ENCODE measurements around the gene NQO2.

Gene NQO2

DNA sequence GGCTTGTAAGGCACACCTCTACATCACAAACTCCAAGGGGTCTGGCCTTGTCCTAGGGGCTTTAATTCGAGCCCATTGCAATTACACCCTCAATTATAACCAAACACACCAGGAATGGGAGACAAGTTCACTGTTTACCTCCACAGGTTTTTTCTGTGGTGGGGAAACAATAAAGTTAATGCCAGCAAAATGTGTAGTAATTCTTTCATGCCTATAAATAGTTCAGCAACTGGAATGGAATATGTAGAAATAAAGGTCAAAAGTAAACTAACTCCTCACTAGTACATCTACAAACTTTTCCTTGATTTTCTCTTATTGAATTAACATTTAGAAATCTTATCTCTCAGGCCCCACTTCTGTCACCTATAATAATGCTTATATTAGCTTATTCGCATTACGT is 41.5 kb downstream of the NQO2 start:
- Histone ChIP-seq H3K4me1 (ENCODE audit: control insufficient read depth, insufficient read depth, low read length) (peaks cover 11% of the 10 kb centered on the region), H3K36me3 (ENCODE audit: control insufficient read depth in 2 of 2, insufficient read depth in 1 of 2, low read length in 2 of 2) (no peaks in the 10 kb centered on the region), H3K27ac (ENCODE audit: extremely low read depth, low read depth, low read length) (no peak overlapping the region), H3K4me3 (ENCODE audit: low read depth, low read length) (no peak overlapping the region), H3K9me3 (ENCODE audit: control insufficient read depth, insufficient read depth, low read depth, low read length) (no peaks in the 10 kb centered on the region)
- TF ChIP-seq ZNF600 (tag by site-specific recombination; IDR thresholded peaks at IDR 0.05) (no peak), ZNF19 (tag by site-specific recombination; IDR thresholded peaks at IDR 0.05; ENCODE audit: low read depth) (no peak), ZNF140 (tag by site-specific recombination; IDR thresholded peaks at IDR 0.05) (no peak), PRDM1 (tag by site-specific recombination; IDR thresholded peaks at IDR 0.05) (no peak), ZNF112 (tag by site-specific recombination; IDR thresholded peaks at IDR 0.05) (no peak), SALL2 (tag by site-specific recombination; IDR thresholded peaks at IDR 0.05; ENCODE audit: borderline replicate concordance) (no peak), KLF9 (tag by site-specific recombination; IDR thresholded peaks at IDR 0.05; ENCODE audit: low read depth) (no peak)
- TF ChIP-seq, protein P1, sequence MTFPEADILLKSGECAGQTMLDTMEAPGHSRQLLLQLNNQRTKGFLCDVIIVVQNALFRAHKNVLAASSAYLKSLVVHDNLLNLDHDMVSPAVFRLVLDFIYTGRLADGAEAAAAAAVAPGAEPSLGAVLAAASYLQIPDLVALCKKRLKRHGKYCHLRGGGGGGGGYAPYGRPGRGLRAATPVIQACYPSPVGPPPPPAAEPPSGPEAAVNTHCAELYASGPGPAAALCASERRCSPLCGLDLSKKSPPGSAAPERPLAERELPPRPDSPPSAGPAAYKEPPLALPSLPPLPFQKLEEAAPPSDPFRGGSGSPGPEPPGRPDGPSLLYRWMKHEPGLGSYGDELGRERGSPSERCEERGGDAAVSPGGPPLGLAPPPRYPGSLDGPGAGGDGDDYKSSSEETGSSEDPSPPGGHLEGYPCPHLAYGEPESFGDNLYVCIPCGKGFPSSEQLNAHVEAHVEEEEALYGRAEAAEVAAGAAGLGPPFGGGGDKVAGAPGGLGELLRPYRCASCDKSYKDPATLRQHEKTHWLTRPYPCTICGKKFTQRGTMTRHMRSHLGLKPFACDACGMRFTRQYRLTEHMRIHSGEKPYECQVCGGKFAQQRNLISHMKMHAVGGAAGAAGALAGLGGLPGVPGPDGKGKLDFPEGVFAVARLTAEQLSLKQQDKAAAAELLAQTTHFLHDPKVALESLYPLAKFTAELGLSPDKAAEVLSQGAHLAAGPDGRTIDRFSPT (tag by site-specific recombination; IDR thresholded peaks at IDR 0.05): no peak
- ChIA-PET CTCF (interaction anchor here (0.6 to 1.6 kb wide), 5 partner anchors 11 to 195 kb away, joined by 3 to 5 read pairs (median 3); no protein-coding TSS in a partner anchor), POLR2A (interaction anchor here (1.4 kb wide), 1 partner anchor 18 kb away, joined by 3 read pairs; no protein-coding TSS in a partner anchor)

DNA sequence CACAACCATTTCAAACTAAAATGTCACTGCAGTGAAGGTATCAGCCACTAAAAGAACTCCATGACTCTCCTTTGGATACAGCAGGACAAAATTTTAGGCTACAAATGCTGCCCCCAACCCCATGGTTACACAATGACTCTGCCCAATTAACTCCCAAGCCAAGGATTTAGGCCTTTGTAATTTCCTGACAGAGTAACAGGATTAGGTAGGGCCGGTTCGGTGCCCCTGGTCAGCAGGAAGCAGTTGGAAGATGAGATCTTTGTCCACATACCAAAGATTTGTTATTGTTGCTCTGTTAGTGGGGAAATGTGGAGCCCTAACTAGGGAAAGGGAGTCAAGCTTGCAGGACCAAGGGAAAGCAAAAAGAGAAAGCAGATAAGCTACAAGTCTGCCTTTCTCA is 41.9 kb downstream of the NQO2 start:
- H3K36me3 ChIP-seq (ENCODE audit: control insufficient read depth in 2 of 2, insufficient read depth in 1 of 2, low read length in 2 of 2): no peaks in the 10 kb centered on the region
- no peak overlapping the region for H3K4me3 ChIP-seq (ENCODE audit: low read depth, low read length)
- POLR2A ChIA-PET: interaction anchor here (1.4 kb wide), 1 partner anchor 18 kb away, joined by 3 read pairs; no protein-coding TSS in a partner anchor
- H3K4me1 ChIP-seq (ENCODE audit: control insufficient read depth, insufficient read depth, low read length): peaks cover 11% of the 10 kb centered on the region
- H3K27ac ChIP-seq (ENCODE audit: extremely low read depth, low read depth, low read length): no peak overlapping the region
- CTCF ChIA-PET: interaction anchor here (0.6 to 1.6 kb wide), 3 partner anchors 12 to 40 kb away, joined by 3 to 5 read pairs (median 4); no protein-coding TSS in a partner anchor
- no peaks in the 10 kb centered on the region for H3K9me3 ChIP-seq (ENCODE audit: control insufficient read depth, insufficient read depth, low read depth, low read length)
- TF ChIP-seq ZNF155 (tag by site-specific recombination; IDR thresholded peaks at IDR 0.05) (no peak), MZF1 (tag by site-specific recombination; IDR thresholded peaks at IDR 0.05; ENCODE audit: borderline replicate concordance) (no peak), KLF10 (tag by site-specific recombination; IDR thresholded peaks at IDR 0.05) (no peak), ZNF324 (tag by site-specific recombination; IDR thresholded peaks at IDR 0.05) (no peak), ZNF394 (tag by site-specific recombination; IDR thresholded peaks at IDR 0.05; ENCODE audit: borderline replicate concordance) (no peak), SALL2 (tag by site-specific recombination; IDR thresholded peaks at IDR 0.05; ENCODE audit: borderline replicate concordance) (no peak), ZNF214 (tag by site-specific recombination; IDR thresholded peaks at IDR 0.05; ENCODE audit: borderline replicate concordance) (no peak), ZNF302 (tag by site-specific recombination; IDR thresholded peaks at IDR 0.05; ENCODE audit: low read depth) (no peak), ZNF473 (tag by site-specific recombination; IDR thresholded peaks at IDR 0.05) (no peak)
- TF ChIP-seq, protein P2, sequence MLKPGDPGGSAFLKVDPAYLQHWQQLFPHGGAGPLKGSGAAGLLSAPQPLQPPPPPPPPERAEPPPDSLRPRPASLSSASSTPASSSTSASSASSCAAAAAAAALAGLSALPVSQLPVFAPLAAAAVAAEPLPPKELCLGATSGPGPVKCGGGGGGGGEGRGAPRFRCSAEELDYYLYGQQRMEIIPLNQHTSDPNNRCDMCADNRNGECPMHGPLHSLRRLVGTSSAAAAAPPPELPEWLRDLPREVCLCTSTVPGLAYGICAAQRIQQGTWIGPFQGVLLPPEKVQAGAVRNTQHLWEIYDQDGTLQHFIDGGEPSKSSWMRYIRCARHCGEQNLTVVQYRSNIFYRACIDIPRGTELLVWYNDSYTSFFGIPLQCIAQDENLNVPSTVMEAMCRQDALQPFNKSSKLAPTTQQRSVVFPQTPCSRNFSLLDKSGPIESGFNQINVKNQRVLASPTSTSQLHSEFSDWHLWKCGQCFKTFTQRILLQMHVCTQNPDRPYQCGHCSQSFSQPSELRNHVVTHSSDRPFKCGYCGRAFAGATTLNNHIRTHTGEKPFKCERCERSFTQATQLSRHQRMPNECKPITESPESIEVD (tag by site-specific recombination; IDR thresholded peaks at IDR 0.05): no peak
- TF ChIP-seq, protein P3, sequence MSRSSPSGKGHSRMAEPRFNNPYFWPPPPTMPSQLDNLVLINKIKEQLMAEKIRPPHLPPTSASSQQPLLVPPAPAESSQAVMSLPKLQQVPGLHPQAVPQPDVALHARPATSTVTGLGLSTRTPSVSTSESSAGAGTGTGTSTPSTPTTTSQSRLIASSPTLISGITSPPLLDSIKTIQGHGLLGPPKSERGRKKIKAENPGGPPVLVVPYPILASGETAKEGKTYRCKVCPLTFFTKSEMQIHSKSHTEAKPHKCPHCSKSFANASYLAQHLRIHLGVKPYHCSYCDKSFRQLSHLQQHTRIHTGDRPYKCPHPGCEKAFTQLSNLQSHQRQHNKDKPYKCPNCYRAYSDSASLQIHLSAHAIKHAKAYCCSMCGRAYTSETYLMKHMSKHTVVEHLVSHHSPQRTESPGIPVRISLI (tag by site-specific recombination; IDR thresholded peaks at IDR 0.05): no peak
- TF ChIP-seq, protein P4, sequence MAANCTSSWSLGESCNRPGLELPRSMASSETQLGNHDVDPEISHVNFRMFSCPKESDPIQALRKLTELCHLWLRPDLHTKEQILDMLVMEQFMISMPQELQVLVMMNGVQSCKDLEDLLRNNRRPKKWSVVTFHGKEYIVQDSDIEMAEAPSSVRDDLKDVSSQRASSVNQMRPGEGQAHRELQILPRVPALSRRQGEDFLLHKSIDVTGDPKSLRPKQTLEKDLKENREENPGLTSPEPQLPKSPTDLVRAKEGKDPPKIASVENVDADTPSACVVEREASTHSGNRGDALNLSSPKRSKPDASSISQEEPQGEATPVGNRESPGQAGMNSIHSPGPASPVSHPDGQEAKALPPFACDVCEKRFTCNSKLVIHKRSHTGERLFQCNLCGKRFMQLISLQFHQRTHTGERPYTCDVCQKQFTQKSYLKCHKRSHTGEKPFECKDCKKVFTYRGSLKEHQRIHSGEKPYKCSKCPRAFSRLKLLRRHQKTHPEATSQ (tag by site-specific recombination; IDR thresholded peaks at IDR 0.05): no peak
- TF ChIP-seq, protein P5, sequence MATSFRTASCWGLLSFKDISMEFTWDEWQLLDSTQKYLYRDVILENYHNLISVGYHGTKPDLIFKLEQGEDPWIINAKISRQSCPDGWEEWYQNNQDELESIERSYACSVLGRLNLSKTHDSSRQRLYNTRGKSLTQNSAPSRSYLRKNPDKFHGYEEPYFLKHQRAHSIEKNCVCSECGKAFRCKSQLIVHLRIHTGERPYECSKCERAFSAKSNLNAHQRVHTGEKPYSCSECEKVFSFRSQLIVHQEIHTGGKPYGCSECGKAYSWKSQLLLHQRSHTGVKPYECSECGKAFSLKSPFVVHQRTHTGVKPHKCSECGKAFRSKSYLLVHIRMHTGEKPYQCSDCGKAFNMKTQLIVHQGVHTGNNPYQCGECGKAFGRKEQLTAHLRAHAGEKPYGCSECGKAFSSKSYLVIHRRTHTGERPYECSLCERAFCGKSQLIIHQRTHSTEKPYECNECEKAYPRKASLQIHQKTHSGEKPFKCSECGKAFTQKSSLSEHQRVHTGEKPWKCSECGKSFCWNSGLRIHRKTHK (tag by site-specific recombination; IDR thresholded peaks at IDR 0.05): no peak
- TF ChIP-seq, protein P6, sequence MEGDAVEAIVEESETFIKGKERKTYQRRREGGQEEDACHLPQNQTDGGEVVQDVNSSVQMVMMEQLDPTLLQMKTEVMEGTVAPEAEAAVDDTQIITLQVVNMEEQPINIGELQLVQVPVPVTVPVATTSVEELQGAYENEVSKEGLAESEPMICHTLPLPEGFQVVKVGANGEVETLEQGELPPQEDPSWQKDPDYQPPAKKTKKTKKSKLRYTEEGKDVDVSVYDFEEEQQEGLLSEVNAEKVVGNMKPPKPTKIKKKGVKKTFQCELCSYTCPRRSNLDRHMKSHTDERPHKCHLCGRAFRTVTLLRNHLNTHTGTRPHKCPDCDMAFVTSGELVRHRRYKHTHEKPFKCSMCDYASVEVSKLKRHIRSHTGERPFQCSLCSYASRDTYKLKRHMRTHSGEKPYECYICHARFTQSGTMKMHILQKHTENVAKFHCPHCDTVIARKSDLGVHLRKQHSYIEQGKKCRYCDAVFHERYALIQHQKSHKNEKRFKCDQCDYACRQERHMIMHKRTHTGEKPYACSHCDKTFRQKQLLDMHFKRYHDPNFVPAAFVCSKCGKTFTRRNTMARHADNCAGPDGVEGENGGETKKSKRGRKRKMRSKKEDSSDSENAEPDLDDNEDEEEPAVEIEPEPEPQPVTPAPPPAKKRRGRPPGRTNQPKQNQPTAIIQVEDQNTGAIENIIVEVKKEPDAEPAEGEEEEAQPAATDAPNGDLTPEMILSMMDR (tag by site-specific recombination; IDR thresholded peaks at IDR 0.05): no peak
- TF ChIP-seq, protein P7, sequence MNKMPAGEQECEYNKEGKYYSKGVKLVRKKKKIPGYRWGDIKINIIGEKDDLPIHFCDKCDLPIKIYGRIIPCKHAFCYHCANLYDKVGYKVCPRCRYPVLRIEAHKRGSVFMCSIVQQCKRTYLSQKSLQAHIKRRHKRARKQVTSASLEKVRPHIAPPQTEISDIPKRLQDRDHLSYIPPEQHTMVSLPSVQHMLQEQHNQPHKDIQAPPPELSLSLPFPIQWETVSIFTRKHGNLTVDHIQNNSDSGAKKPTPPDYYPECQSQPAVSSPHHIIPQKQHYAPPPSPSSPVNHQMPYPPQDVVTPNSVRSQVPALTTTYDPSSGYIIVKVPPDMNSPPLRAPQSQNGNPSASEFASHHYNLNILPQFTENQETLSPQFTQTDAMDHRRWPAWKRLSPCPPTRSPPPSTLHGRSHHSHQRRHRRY (tag by site-specific recombination; IDR thresholded peaks at IDR 0.05): no peak
